ENCODE data around the gene CDKAL1.

The CDKAL1 gene

GRCh38 chr6:21071780-21072468 is 537.7 kb downstream of the CDKAL1 start:
- TF ChIP-seq FOXP2 (optimal IDR thresholded peaks at IDR 0.05; ENCODE audit: borderline replicate concordance, extremely low read depth, extremely low read length, insufficient read depth) (no peak), SIN3A (IDR thresholded peaks at IDR 0.05; ENCODE audit: borderline replicate concordance, insufficient read depth, low read length) (no peak), POLR2AphosphoS5 (IDR thresholded peaks at IDR 0.05; ENCODE audit: low read depth, low read length) (no peak), REST (IDR thresholded peaks at IDR 0.05; ENCODE audit: insufficient read depth in 1 of 2, low read depth in 2 of 2, low read length in 2 of 2) (no peak), TAF1 (IDR thresholded peaks at IDR 0.05; ENCODE audit: borderline replicate concordance, insufficient read depth, low read length) (no peak)

GRCh38 chr6:21073318-21073839 is 539.1 kb downstream of the CDKAL1 start:
- TF ChIP-seq TAF1 (IDR thresholded peaks at IDR 0.05; ENCODE audit: borderline replicate concordance, insufficient read depth, low read length) (no peak), SIN3A (IDR thresholded peaks at IDR 0.05; ENCODE audit: borderline replicate concordance, insufficient read depth, low read length) (no peak), FOXP2 (optimal IDR thresholded peaks at IDR 0.05; ENCODE audit: borderline replicate concordance, extremely low read depth, extremely low read length, insufficient read depth) (no peak), POLR2AphosphoS5 (IDR thresholded peaks at IDR 0.05; ENCODE audit: low read depth, low read length) (no peak), REST (IDR thresholded peaks at IDR 0.05; ENCODE audit: insufficient read depth in 1 of 2, low read depth in 2 of 2, low read length in 2 of 2) (no peak)

- no peak for TF ChIP-seq SIN3A (IDR thresholded peaks at IDR 0.05; ENCODE audit: borderline replicate concordance, insufficient read depth, low read length)
- TF ChIP-seq POLR2AphosphoS5 (IDR thresholded peaks at IDR 0.05; ENCODE audit: low read depth, low read length): no peak
- TF ChIP-seq TAF1 (IDR thresholded peaks at IDR 0.05; ENCODE audit: borderline replicate concordance, insufficient read depth, low read length): no peak
- TF ChIP-seq REST (IDR thresholded peaks at IDR 0.05; ENCODE audit: insufficient read depth in 1 of 2, low read depth in 2 of 2, low read length in 2 of 2): no peak
- no peak for TF ChIP-seq FOXP2 (optimal IDR thresholded peaks at IDR 0.05; ENCODE audit: borderline replicate concordance, extremely low read depth, extremely low read length, insufficient read depth)
These were observed 540.2 kb downstream of the CDKAL1 start for GRCh38 chr6:21074484-21074883.

- TF ChIP-seq REST (IDR thresholded peaks at IDR 0.05; ENCODE audit: insufficient read depth in 1 of 2, low read depth in 2 of 2, low read length in 2 of 2) (no peak), POLR2AphosphoS5 (IDR thresholded peaks at IDR 0.05; ENCODE audit: low read depth, low read length) (no peak), TAF1 (IDR thresholded peaks at IDR 0.05; ENCODE audit: borderline replicate concordance, insufficient read depth, low read length) (no peak), SIN3A (IDR thresholded peaks at IDR 0.05; ENCODE audit: borderline replicate concordance, insufficient read depth, low read length) (no peak), FOXP2 (optimal IDR thresholded peaks at IDR 0.05; ENCODE audit: borderline replicate concordance, extremely low read depth, extremely low read length, insufficient read depth) (no peak)
These were observed 541.7 kb downstream of the CDKAL1 start for GRCh38 chr6:21075986-21076385.
